Measurements from ENCODE around the gene YAF2. TPM values are rescaled to one million over a fixed set of nuclear protein-coding genes. Genes with fewer than 3 reads are reported as not detected.

The YAF2 gene
- total and polyA plus RNA-seq, 11 donors: 31.5 to 125 (median 77.8) TPM

DNA sequence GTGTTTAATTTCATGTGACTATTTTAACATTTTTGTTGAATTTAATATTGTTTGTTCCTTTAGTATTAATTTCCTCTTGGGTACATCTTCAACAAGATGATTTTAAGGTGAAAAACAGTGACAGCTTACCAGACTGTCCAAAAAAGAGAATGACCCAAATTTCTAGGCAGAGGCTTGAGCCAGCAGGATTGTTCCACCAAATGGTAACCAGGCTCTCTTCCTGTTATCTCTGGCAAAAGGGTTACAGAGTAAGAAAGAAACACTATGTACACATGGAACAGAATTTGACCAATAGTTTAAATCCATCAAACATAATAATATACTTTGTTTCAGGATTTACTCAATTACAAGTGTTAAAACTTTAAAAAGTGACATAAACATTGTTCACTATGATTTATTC lies 39.0 kb downstream of the YAF2 start:
- no peaks in the 10 kb centered on the region for H3K27me3 ChIP-seq
- no peak overlapping the region for H3K4me3 ChIP-seq
- H3K9me3 ChIP-seq: no peaks in the 10 kb centered on the region
- DNase-seq (no peak), ATAC-seq (peak in 2 of 4 donors; percentile 36 to 38)
- TF ChIP-seq POLR2A (IDR thresholded peaks at IDR 0.05) (no peak), CTCF (IDR thresholded peaks at IDR 0.05) (no peak)
- intact Hi-C loops (cut with DNase I): loop anchor here in 1 of 10 donors (5.0 kb wide), 1 partner anchor 33 kb away; no protein-coding TSS in a partner anchor
- peaks cover 0 to 69% (median 28%) of the 10 kb centered on the region in 9 donors for H3K36me3 ChIP-seq
- H3K27ac ChIP-seq: peak overlapping the region in 1 of 12 donors; percentile 6
- peaks cover 0 to 32% (median 20%) of the 10 kb centered on the region in 12 donors for H3K4me1 ChIP-seq

DNA sequence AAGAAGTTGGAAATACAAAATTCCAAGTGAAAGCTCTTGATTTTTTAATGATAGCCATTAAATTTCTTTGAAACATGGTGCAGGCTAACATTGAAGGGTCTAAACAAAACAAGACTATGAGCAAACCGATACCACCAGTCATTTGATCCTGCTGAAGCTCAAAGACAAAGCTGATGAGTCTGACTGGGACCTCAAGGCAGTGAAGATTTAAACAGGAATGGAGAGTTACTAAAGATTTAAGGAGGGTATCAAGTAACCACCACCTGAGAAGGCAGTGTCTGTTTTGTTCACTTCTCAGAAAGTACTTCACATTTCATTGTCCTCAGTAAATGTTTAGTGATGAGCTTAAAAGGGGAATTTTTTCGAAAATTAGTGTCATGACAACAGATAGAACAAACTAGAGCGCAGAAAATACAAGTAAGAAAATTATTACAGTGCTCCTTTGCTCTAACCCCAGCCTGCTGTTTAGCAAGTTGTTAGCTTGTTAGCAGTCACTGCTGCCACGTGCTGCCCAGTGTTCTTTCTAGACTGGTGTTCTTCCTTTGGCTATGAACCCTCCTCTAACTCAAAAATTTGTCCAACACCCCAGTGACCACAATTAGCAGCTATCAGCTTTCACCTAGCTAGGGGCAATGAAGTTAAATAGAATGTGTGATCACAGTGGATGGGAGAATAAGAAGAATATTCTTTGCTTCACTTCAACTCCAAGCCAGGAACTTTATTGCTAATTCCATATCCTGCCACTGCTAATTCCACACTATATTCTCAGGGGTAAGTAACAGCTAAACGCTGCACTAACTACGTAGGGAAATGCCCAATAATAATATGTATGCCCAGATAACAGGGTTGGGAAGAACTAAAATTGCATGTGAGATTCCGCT lies 41.1 kb downstream of the YAF2 start:
- Histone ChIP-seq H3K27me3 (no peaks in the 10 kb centered on the region), H3K36me3 (peaks cover 0 to 70% (median 47%) of the 10 kb centered on the region in 9 donors), H3K9me3 (no peaks in the 10 kb centered on the region), H3K27ac (no peak overlapping the region), H3K4me3 (no peak overlapping the region), H3K4me1 (peaks cover 0 to 32% (median 20%) of the 10 kb centered on the region in 12 donors)
- TF ChIP-seq POLR2A (IDR thresholded peaks at IDR 0.05): no peak
- no peak for TF ChIP-seq CTCF (IDR thresholded peaks at IDR 0.05)
- 89 to 93% (median 91%) methylated on average over 7 of the region's 7 CpGs for WGBS, 4 donors
- ATAC-seq (no peak), DNase-seq (no peak)
- intact Hi-C loops (cut with DNase I): loop anchor here in 1 of 10 donors (5.0 kb wide), 1 partner anchor 35 kb away; no protein-coding TSS in a partner anchor

DNA sequence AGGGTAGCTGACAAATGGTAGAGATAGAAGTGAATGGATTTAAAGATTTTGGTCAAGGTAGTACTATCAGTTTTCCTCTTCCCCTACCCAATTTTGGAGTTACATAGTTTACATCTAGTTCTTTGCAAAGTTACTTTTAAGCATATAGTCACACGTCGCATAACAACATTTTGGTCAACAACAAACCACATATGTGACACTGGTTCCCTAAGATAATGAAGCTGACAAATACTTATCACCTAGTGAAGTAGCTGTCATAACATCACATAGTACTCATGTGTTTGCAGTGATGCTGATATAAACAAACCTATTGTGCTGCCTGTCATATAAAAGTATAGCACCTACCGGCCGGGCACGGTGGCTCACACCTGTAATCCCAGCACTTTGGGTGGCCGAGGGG lies 45.4 kb downstream of the YAF2 start:
- Histone ChIP-seq H3K27me3 (no peaks in the 10 kb centered on the region), H3K4me1 (peaks cover 0 to 9% (median 0%) of the 10 kb centered on the region in 12 donors), H3K36me3 (peaks cover 0 to 75% (median 44%) of the 10 kb centered on the region in 9 donors), H3K4me3 (no peak overlapping the region), H3K27ac (no peak overlapping the region), H3K9me3 (no peaks in the 10 kb centered on the region)
- WGBS, 4 donors: 80 to 87% (median 85%) methylated on average over 6 of the region's 6 CpGs
- ATAC-seq (no peak), DNase-seq (no peak)
- intact Hi-C loops (cut with DNase I): no loop called here
- TF ChIP-seq CTCF (IDR thresholded peaks at IDR 0.05) (no peak), POLR2A (IDR thresholded peaks at IDR 0.05) (no peak)

GRCh38 chr12:42192258-42192657 lies 45.8 kb downstream of the YAF2 start:
- intact Hi-C loops (cut with DNase I): no loop called here
- Histone ChIP-seq H3K27me3 (no peaks in the 10 kb centered on the region), H3K36me3 (peaks cover 0 to 71% (median 40%) of the 10 kb centered on the region in 9 donors)

More at GRCh38 chr12:42192258-42192657, 45.8 kb downstream of the YAF2 start:
- TF ChIP-seq CTCF (IDR thresholded peaks at IDR 0.05): no peak
- no peak for TF ChIP-seq POLR2A (IDR thresholded peaks at IDR 0.05)
- ATAC-seq (no peak), DNase-seq (no peak)
- WGBS, 4 donors: 98 to 100% (median 100%) methylated on average over 1 of the region's 1 CpG
- H3K9me3 ChIP-seq: no peaks in the 10 kb centered on the region
- H3K27ac ChIP-seq: no peak overlapping the region
- peaks cover 0 to 7% (median 0%) of the 10 kb centered on the region in 12 donors for H3K4me1 ChIP-seq
- no peak overlapping the region for H3K4me3 ChIP-seq
